Smooth muscle cell (in vitro differentiated cells): ENCODE measurements around the gene SYT2. TPM values are rescaled to one million over a fixed set of nuclear protein-coding genes. Genes with fewer than 3 reads are reported as not detected.

Experiments used
- DNase-seq: peaks from one replicate; lab custom pipeline; 2025; ENCODE audit not compliant: unreplicated experiment; lab: John Stamatoyannopoulos, UW
- H2AFZ ChIP-seq: fragments of 200-600 bp; sonication (generic); 2 replicates; pipeline ENCODE4 v1.6.0; 2016; ENCODE audit warnings: antibody characterized with exemption, low read depth, mild to moderate bottlenecking
- H3F3A ChIP-seq: fragments of 200-600 bp; sonication (generic); 2 replicates; pipeline ENCODE4 v1.6.0; 2017; ENCODE audit warnings: antibody characterized with exemption, low read depth
- H3K27ac ChIP-seq: fragments of 200-600 bp; sonication (generic); 2 replicates; pipeline ENCODE4 v1.5.1; 2016; ENCODE audit warnings: low read depth, mild to moderate bottlenecking
- H3K27me3 ChIP-seq: fragments of 200-600 bp; sonication (generic); 2 replicates; pipeline ENCODE4 v1.6.1; 2016; ENCODE audit warnings: low read depth, mild to moderate bottlenecking
- H3K36me3 ChIP-seq: fragments of 200-600 bp; sonication (generic); 2 replicates; pipeline ENCODE4 v1.5.1; 2016; ENCODE audit warnings: low read depth
- H3K4me1 ChIP-seq: fragments of 200-600 bp; sonication (generic); 2 replicates; pipeline ENCODE4 v1.5.1; 2016; ENCODE audit warnings: low read depth
- H3K4me2 ChIP-seq: fragments of 200-600 bp; sonication (generic); 2 replicates; pipeline ENCODE4 v1.6.0; 2016; ENCODE audit warnings: mild to moderate bottlenecking
- H3K4me3 ChIP-seq: fragments of 200-600 bp; sonication (generic); 2 replicates; pipeline ENCODE4 v1.5.1; 2016; ENCODE audit warnings: mild to moderate bottlenecking
- H3K79me2 ChIP-seq: fragments of 200-600 bp; sonication (generic); 2 replicates; pipeline ENCODE4 v1.6.0; 2016; ENCODE audit warnings: low read depth, mild to moderate bottlenecking
- H3K9ac ChIP-seq: fragments of 200-600 bp; sonication (generic); 2 replicates; pipeline ENCODE4 v1.6.0; 2016; ENCODE audit warnings: low read depth
- H3K9me3 ChIP-seq: fragments of 200-600 bp; sonication (generic); replicated peaks from 2 replicates; pipeline ENCODE4 v1.5.1; 2016; ENCODE audit warnings: low read depth
- H4K20me1 ChIP-seq: fragments of 200-600 bp; sonication (generic); 2 replicates; pipeline ENCODE4 v1.6.0; 2016; ENCODE audit warnings: low read depth
- WGBS: methylation state at CpG from one replicate; pipeline ENCODE4 v1.1.7; 2016; ENCODE audit warnings: low lambda C conversion rate; 5-methylcytosine and 5-hydroxymethylcytosine counted together
- polyA plus RNA-seq: library from polyadenylated mRNA; unstranded; fragments of >200 nt; fragmentation: Nextera tagmentation; extraction: Ambion mirVana; gene quantifications from 2 replicates; pipeline ENCODE4 v1.2.1, GENCODE V29; 2016
- total RNA-seq: library from RNA; depleted of rRNA; stranded (reverse); fragments of >200 nt; gene quantifications from 2 replicates; pipeline ENCODE4 v1.2.3, GENCODE V29; 2014
- TF ChIP-seq, protein P1 (sequence below): fragments of 200-600 bp; sonication (generic); IDR thresholded peaks from 2 replicates; pipeline ENCODE4 v1.5.1; 2017; ENCODE audit warnings: borderline replicate concordance, mild to moderate bottlenecking, antibody characterized with exemption; ENCODE audit not compliant: insufficient read depth, poor library complexity, severe bottlenecking

SYT2 gene
- total and polyA plus RNA-seq, 2 experiments from 2014 or later = not detected

DNA sequence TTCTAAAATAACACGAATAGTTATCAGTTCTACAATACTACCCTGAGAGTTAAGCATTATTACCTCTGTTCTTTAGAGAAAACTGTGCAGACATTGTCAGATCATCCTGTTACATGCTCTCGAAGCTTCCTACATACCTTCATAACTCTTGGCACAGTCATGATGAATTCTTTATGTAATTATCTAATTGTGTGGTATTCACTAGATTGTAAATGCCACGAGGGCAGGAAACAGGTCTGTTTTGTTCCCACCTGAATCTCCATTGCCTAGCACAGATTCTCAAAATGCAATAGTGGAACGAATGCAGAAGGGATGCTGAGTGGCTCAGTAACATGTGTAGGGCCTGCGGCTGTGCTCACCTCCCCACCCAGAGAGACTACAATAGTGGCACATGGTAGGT is 3.4 kb downstream of the SYT2 start:
- 85% methylated on average over 5 of the region's 5 CpGs for WGBS
- Histone ChIP-seq H3K9ac (no peak overlapping the region), H3K79me2 (no peaks in the 10 kb centered on the region), H3K4me2 (no peak overlapping the region), H3K27ac (no peak overlapping the region), H3F3A (no peaks in the 10 kb centered on the region), H3K27me3 (peaks cover 88% of the 10 kb centered on the region), H4K20me1 (no peaks in the 10 kb centered on the region), H3K4me3 (no peak overlapping the region), H3K4me1 (peaks cover 10% of the 10 kb centered on the region), H3K9me3 (no peaks in the 10 kb centered on the region), H2AFZ (no peak overlapping the region), H3K36me3 (no peaks in the 10 kb centered on the region)
- TF ChIP-seq, protein P1, sequence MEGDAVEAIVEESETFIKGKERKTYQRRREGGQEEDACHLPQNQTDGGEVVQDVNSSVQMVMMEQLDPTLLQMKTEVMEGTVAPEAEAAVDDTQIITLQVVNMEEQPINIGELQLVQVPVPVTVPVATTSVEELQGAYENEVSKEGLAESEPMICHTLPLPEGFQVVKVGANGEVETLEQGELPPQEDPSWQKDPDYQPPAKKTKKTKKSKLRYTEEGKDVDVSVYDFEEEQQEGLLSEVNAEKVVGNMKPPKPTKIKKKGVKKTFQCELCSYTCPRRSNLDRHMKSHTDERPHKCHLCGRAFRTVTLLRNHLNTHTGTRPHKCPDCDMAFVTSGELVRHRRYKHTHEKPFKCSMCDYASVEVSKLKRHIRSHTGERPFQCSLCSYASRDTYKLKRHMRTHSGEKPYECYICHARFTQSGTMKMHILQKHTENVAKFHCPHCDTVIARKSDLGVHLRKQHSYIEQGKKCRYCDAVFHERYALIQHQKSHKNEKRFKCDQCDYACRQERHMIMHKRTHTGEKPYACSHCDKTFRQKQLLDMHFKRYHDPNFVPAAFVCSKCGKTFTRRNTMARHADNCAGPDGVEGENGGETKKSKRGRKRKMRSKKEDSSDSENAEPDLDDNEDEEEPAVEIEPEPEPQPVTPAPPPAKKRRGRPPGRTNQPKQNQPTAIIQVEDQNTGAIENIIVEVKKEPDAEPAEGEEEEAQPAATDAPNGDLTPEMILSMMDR = no peak
- no peak for DNase-seq

DNA sequence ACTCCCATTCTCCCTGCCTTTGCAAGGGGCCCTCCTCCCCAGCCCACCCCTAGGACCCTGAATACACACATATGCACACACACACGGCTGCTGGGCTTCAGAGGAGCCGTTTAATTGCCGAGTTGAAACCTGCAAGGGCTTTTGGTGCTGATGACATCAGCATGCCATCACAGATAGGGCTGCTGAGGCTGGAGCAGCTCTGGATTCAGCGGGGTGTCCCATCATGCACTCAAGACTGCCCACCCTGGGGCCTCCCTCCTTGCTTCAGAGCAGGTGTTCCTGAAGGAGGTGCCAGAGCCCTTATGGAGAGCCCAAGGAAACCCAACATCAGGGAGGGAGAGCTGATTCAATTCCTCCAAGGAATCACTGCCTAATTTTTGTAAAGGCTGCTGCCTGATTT is 5.7 kb downstream of the SYT2 start:
- 70% methylated on average over 4 of the region's 4 CpGs for WGBS
- Histone ChIP-seq H3K4me3 (no peak overlapping the region), H3K4me1 (peaks cover under 1% of the 10 kb centered on the region), H3K9ac (no peak overlapping the region), H2AFZ (no peak overlapping the region), H3K27me3 (peaks cover 78% of the 10 kb centered on the region), H3F3A (no peaks in the 10 kb centered on the region), H4K20me1 (no peaks in the 10 kb centered on the region), H3K36me3 (no peaks in the 10 kb centered on the region), H3K4me2 (no peak overlapping the region), H3K79me2 (no peaks in the 10 kb centered on the region), H3K9me3 (no peaks in the 10 kb centered on the region), H3K27ac (no peak overlapping the region)
- no peak for DNase-seq
- TF ChIP-seq, protein P1 = no peak

DNA sequence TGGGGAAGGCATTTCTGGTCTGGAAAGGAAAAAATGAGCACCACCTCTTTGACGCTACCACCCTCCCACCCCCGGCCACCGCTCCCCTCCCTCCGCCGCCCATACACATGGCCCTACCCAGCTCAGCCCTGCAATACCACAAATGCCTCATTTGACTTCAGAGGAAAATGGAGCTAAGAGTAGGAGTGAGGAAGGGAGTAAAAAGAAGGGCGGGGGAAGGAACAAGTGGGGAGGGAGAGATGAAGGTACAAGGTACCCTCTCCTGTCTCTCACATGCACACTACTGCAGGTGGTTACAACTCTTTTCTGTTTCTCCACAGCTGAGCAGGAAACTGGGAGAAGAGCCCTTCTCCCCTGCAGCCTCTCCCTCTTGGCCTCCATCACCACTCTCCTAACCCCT is 7.1 kb downstream of the SYT2 start:
- H3K9ac ChIP-seq = no peak overlapping the region
- no peaks in the 10 kb centered on the region for H3K4me1 ChIP-seq
- WGBS = 85% methylated on average over 2 of the region's 6 CpGs
- H3K27me3 ChIP-seq = peaks cover 69% of the 10 kb centered on the region
- no peak overlapping the region for H3K4me2 ChIP-seq
- no peak for DNase-seq
- TF ChIP-seq, protein P1 = no peak
- no peak overlapping the region for H2AFZ ChIP-seq
- no peaks in the 10 kb centered on the region for H4K20me1 ChIP-seq
- H3K36me3 ChIP-seq = no peaks in the 10 kb centered on the region
- H3F3A ChIP-seq = no peaks in the 10 kb centered on the region
- no peaks in the 10 kb centered on the region for H3K9me3 ChIP-seq
- H3K27ac ChIP-seq = no peak overlapping the region
- no peak overlapping the region for H3K4me3 ChIP-seq
- H3K79me2 ChIP-seq = no peaks in the 10 kb centered on the region

DNA sequence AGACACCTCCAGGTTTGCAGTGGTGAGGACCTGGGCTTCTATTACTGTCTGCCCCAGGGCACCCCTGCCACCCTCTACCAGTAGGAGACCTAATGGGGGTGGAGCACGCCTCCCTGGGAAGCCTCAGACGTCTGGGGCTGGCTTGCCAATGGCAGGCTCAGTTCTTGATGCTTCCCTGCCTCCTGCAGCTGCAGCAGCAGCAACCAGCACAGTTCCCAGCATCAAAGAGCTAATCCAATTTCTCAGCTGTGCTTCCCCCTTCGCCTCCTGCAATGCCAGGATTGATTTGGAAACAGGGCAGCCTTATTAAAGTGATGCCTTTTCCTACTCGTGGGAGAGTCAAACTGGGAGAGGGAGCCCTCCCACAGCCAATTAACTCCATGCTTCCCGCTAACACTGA is 8.2 kb downstream of the SYT2 start:
- Histone ChIP-seq H3K9ac (no peak overlapping the region), H3K27ac (no peak overlapping the region), H4K20me1 (no peaks in the 10 kb centered on the region), H3F3A (no peaks in the 10 kb centered on the region), H3K27me3 (peaks cover 62% of the 10 kb centered on the region), H3K4me1 (no peaks in the 10 kb centered on the region), H2AFZ (no peak overlapping the region), H3K36me3 (no peaks in the 10 kb centered on the region), H3K9me3 (no peaks in the 10 kb centered on the region), H3K79me2 (no peaks in the 10 kb centered on the region), H3K4me3 (no peak overlapping the region), H3K4me2 (no peak overlapping the region)
- TF ChIP-seq, protein P1 = no peak
- DNase-seq = no peak
- WGBS = 61% methylated on average over 5 of the region's 5 CpGs
